GM21529 (cell line): ENCODE measurements around the gene PADI2.

Experiments used
- ATAC-seq: cut with Tn5 transposase; IDR thresholded peaks from one replicate; pipeline ENCODE4 v1.9.1; 2021; ENCODE audit not compliant: unreplicated experiment

PADI2 gene

DNA sequence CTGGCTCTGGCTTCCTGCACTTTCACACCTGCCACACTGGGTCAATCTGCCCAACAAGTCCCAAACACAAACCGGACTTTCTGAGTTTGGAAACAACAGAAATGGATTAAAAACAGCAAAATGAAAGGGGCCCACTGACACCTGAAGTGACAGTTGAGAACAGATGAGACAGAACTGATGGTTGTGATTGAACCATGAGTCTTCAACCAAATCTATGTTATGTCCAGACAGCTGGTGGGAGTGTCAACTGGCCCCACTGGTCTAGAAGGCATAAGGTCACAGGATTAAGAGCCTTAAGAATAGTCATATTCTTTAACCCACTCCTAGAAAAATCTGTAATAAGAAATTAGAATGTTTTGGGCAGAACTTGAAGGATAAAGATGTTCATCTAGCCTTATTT, 94.5 kb downstream of the PADI2 start:
- no peak for ATAC-seq

DNA sequence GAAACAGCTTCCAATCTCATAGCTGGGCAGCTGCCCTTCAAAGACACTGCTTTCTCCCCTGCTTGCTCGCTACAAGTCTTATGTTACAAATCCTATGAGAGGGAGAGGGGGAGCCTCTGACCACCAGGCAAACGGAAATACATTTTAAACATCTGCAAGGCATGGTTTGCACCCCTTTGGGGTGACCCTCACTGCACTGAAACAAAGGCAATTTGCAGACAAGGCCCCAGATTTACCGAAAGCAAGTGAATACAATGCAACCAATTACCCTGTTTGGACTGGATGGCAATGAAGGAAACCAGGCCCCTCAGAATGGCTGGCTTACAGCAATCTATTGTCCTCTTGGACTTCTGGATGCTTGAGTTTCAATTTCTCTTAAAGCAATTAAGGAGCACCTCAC, 95.7 kb downstream of the PADI2 start:
- ATAC-seq, result no peak

DNA sequence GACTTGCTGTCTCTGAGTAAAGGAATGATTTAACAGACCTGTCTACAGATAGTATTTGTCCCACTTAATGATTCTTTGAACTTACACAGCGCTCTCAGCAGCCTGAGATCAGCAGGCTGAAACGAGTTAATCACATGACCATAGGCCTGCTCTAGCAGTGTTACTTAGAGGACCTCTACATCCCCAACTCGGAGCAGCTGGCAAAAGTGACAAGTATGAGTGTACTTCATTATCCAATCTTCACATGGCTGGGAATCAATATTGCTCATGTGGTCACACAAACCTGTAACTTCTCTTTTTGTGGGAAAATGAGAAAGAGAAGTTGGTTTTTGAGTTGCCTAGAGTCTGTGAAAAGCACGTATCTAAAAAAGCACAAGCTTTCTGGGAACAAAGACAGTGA, 96.1 kb downstream of the PADI2 start:
- no peak for ATAC-seq

DNA sequence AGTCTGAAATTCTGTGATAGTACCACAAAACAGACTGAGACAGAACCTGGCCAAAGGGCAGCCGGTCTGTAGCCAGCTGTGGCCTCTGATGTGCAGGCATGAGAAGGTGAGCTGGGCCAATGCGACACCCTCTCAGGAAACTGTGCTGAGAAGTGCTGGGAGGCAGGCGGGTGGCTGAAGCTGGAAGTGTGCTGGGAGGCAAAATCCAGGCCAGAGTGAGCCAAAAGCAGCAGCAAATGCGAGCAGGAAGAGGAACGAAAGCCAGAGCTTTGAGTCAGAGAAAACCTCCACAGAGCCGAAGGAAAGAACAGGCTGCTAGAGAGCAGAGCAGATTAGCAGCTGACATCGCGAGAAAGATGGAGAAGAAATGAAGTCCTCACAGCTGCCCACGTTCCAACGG, 97.4 kb downstream of the PADI2 start:
- ATAC-seq, result no peak

DNA sequence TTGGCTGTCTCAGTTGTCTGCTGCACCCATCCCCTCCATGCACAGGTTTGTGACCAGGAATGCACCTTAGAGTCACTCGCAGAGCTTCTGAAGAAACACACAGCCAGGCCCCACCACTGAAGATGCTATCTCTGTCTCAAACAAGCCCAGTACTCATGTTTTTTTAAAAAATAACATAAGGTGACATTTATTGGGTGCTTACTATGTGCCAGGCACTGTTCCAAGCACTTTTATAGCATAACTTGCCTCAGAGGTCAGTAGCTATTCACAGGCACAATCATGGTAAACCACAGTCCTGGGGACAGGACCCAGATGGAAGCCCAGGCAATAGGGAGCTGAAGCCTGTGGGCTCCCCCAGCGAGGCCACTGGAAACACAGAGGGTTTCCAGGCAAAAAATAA, 98.7 kb downstream of the PADI2 start:
- no peak for ATAC-seq

DNA sequence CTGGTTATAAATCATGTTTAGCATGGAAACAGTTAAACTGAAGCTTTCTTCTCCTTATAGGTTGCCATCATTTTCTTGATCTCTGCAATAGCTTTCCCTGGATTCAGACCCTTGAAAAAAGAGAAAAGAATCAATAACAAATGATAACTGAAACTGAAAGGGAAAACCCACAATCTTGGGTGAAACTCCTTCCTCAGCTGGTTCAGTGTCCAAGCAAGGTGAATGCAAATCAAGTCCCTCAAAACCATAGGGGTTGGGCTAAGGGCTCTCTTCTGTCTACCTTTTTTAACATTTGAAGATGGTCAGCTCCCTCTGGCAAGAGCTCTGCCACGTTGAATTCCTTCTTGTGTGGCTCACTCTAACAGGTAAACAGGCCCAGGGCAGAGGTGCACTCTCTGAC, 100.4 kb downstream of the PADI2 start:
- ATAC-seq, result no peak

DNA sequence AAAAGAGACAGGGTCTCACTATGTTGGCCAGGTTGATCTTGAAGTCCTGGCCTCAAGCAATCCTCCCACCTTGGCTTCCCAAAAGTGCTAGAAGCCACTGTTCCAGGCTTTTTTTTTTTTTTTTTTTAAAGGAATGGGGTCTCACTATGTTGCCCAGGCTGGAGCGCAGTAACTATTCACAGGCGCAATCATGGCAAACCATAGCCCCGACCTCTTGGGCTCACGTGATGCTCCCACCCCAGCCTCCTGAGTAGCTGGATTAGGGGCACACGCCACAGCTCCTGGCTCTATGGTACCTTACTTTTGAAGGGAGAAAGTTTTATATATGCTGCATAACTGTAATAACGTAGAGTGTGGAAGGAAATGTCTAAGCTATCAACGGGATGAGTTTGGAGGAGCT, 101.8 kb downstream of the PADI2 start:
- ATAC-seq, result no peak
